ENCODE results near the gene CEMP1.

Gene CEMP1

DNA sequence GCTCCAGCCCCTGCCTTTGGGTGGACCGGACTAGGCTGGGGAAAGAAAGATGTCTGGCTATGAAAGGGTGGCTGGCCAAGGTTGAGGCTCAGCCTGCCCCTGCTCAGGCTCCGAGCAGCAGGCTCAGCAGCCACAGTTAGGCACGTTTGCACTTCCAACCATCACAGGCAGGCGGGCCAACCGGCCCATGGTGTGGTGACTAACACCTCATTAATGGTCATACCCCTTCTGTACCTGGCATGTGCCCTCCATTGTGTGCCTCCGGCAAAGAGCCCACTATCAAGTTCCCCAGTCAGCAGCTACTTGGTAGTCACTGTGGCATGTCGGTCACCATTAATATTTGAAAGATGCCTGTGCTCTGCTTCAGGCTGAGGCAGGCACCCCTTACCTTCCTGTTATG is 49.5 kb downstream of the CEMP1 start:
- H2AFZ ChIP-seq (ENCODE audit: low read depth): no peak overlapping the region
- no peak overlapping the region for H3K9ac ChIP-seq
- H3K4me3 ChIP-seq (IDR thresholded peaks at IDR 0.05; ENCODE audit: insufficient read depth, low read depth, low read length): no peak overlapping the region
- H3K79me2 ChIP-seq (ENCODE audit: insufficient read depth, low read depth): 0 out of 2 replicates have a peak, but pooled peaks cover 7% of the 10 kb centered on the region
- TF ChIP-seq, protein P1, sequence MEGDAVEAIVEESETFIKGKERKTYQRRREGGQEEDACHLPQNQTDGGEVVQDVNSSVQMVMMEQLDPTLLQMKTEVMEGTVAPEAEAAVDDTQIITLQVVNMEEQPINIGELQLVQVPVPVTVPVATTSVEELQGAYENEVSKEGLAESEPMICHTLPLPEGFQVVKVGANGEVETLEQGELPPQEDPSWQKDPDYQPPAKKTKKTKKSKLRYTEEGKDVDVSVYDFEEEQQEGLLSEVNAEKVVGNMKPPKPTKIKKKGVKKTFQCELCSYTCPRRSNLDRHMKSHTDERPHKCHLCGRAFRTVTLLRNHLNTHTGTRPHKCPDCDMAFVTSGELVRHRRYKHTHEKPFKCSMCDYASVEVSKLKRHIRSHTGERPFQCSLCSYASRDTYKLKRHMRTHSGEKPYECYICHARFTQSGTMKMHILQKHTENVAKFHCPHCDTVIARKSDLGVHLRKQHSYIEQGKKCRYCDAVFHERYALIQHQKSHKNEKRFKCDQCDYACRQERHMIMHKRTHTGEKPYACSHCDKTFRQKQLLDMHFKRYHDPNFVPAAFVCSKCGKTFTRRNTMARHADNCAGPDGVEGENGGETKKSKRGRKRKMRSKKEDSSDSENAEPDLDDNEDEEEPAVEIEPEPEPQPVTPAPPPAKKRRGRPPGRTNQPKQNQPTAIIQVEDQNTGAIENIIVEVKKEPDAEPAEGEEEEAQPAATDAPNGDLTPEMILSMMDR (conservative IDR thresholded peaks at IDR 0.05; ENCODE audit: low read depth, low read length): no peak
- no peaks in the 10 kb centered on the region for H3K27me3 ChIP-seq (ENCODE audit: insufficient read depth, low read depth)
- no peaks in the 10 kb centered on the region for H4K20me1 ChIP-seq (ENCODE audit: insufficient read depth)
- no peaks in the 10 kb centered on the region for H3K4me1 ChIP-seq (ENCODE audit: low read depth, poor library complexity, severe bottlenecking)
- no peaks in the 10 kb centered on the region for H3K36me3 ChIP-seq (ENCODE audit: insufficient read depth)
- H3K27ac ChIP-seq: no peak overlapping the region
- H3K4me2 ChIP-seq: no peak overlapping the region

DNA sequence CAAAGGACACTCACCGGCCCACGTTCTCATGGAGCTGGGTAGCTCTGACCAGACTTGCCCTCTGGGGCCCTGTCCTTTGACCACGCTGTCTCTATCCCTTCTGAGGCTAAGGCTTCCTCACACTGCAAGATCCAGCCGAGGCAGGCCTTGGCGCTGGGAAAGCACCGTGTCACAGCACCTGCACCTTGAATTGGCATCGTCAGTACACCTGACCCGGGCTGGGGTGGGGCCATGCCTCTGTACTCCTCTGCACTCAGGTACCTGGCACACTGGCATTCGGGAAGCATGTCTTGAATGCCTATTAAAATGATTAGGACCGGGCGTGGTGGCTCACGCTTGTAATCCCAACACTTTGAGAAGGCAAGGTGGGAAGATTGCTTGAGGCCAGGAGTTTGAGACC is 50.3 kb downstream of the CEMP1 start:
- TF ChIP-seq, protein P1 (conservative IDR thresholded peaks at IDR 0.05; ENCODE audit: low read depth, low read length): no peak
- no peak overlapping the region for H3K4me3 ChIP-seq (IDR thresholded peaks at IDR 0.05; ENCODE audit: insufficient read depth, low read depth, low read length)
- H3K4me2 ChIP-seq: no peak overlapping the region
- H3K27ac ChIP-seq: no peak overlapping the region
- H4K20me1 ChIP-seq (ENCODE audit: insufficient read depth): no peaks in the 10 kb centered on the region
- H2AFZ ChIP-seq (ENCODE audit: low read depth): no peak overlapping the region
- no peaks in the 10 kb centered on the region for H3K36me3 ChIP-seq (ENCODE audit: insufficient read depth)
- no peaks in the 10 kb centered on the region for H3K27me3 ChIP-seq (ENCODE audit: insufficient read depth, low read depth)
- 0 out of 2 replicates have a peak, but pooled peaks cover 7% of the 10 kb centered on the region for H3K79me2 ChIP-seq (ENCODE audit: insufficient read depth, low read depth)
- peaks cover 1% of the 10 kb centered on the region for H3K4me1 ChIP-seq (ENCODE audit: low read depth, poor library complexity, severe bottlenecking)
- H3K9ac ChIP-seq: no peak overlapping the region

All from KMS-11 (cell line).